Naive thymus-derived CD4-positive, alpha-beta T cell (primary cell): ENCODE measurements around the gene AGMO. TPM values are rescaled to one million over a fixed set of nuclear protein-coding genes. Genes with fewer than 3 reads are reported as not detected.

Source experiments
- ATAC-seq: fragments of 150-1000 bp; cut with Tn5 transposase; 2 replicates; pipeline ENCODE4 v1.10.0; 2021; ENCODE audit warnings: mild to moderate bottlenecking, moderate library complexity
- CTCF ChIA-PET: fragments of 350-600 bp; sonication (Branson Sonifier 250); formaldehyde crosslinking; loops from one replicate; lab custom pipeline; 2021; ENCODE audit warnings: antibody characterized with exemption; lab: Charles Lee
- POLR2A ChIA-PET: fragments of 350-600 bp; sonication (Branson Sonifier 250); formaldehyde crosslinking; loops from one replicate; lab custom pipeline; 2021; ENCODE audit warnings: antibody characterized with exemption, inconsistent platforms; lab: Charles Lee
- DNase-seq, 9 donors: peaks; one replicate each; pipeline versions ENCODE4 v3.0.0 to v3.0.0-alpha.2; 2020 to 2022; ENCODE audit warnings: mixed read lengths in 1 of 9
- H3K27ac ChIP-seq: one replicate; pipeline ENCODE4 v1.7.0; 2013; ENCODE audit warnings: mild to moderate bottlenecking, low read depth, low read length, moderate library complexity
- H3K27me3 ChIP-seq, 2 donors: one replicate each; pipeline ENCODE4 v1.7.0; 2013; ENCODE audit warnings: low read length in 2 of 2, mild to moderate bottlenecking in 2 of 2, moderate library complexity in 2 of 2; ENCODE audit not compliant: control insufficient read depth in 2 of 2, insufficient read depth in 2 of 2
- H3K36me3 ChIP-seq, 3 experiments: 1 replicate in 2 of 3; 2 replicates in 1 of 3; pipeline ENCODE4 v1.7.0; 2013; ENCODE audit warnings: low read length in 3 of 3, mild to moderate bottlenecking in 3 of 3, moderate library complexity in 1 of 3; ENCODE audit not compliant: insufficient read depth in 3 of 3, control insufficient read depth in 2 of 3
- H3K4me1 ChIP-seq, 2 donors: one replicate each; pipeline ENCODE4 v1.7.0; 2013; ENCODE audit warnings: low read length in 2 of 2, mild to moderate bottlenecking in 2 of 2, moderate library complexity in 1 of 2; ENCODE audit not compliant: control insufficient read depth in 2 of 2, insufficient read depth in 2 of 2
- H3K4me3 ChIP-seq: 2 replicates; pipeline ENCODE4 v1.7.0; 2013; ENCODE audit warnings: mild to moderate bottlenecking, low read length
- H3K9me3 ChIP-seq, 3 experiments: 1 replicate in 2 of 3; 2 replicates in 1 of 3; pipeline ENCODE4 v1.7.0; 2013; ENCODE audit warnings: low read length in 3 of 3; ENCODE audit not compliant: control insufficient read depth in 2 of 3
- H3K27ac Mint-ChIP-seq, 9 donors: one replicate each; pipeline ENCODE4 v1.8.0; 2020 to 2022; ENCODE audit warnings: mixed read lengths in 9 of 9, mild to moderate bottlenecking in 8 of 9, moderate library complexity in 5 of 9, inconsistent platforms in 2 of 9
- H3K27me3 Mint-ChIP-seq, 5 donors: one replicate each; pipeline ENCODE4 v1.8.0; 2021 to 2022; ENCODE audit warnings: mixed read lengths in 5 of 5, mild to moderate bottlenecking in 1 of 5
- H3K36me3 Mint-ChIP-seq, 5 donors: one replicate each; pipeline ENCODE4 v1.8.0; 2020 to 2022; ENCODE audit warnings: mixed read lengths in 5 of 5, mild to moderate bottlenecking in 3 of 5, inconsistent platforms in 1 of 5
- H3K4me1 Mint-ChIP-seq, 7 donors: one replicate each; pipeline ENCODE4 v1.8.0; 2020 to 2022; ENCODE audit warnings: mixed read lengths in 7 of 7, mild to moderate bottlenecking in 3 of 7, inconsistent platforms in 1 of 7
- H3K4me3 Mint-ChIP-seq, 10 donors: one replicate each; pipeline ENCODE4 v1.8.0; 2020 to 2022; ENCODE audit warnings: mild to moderate bottlenecking in 10 of 10, mixed read lengths in 10 of 10, moderate library complexity in 6 of 10, inconsistent platforms in 2 of 10
- H3K9me3 Mint-ChIP-seq, 11 donors: one replicate each; pipeline ENCODE4 v1.8.0; 2020 to 2022; ENCODE audit warnings: mixed read lengths in 11 of 11, mild to moderate bottlenecking in 4 of 11, inconsistent platforms in 1 of 11, moderate library complexity in 1 of 11
- intact Hi-C, 2 donors: fragments of 100-400 bp; cut with micrococcal nuclease; formaldehyde crosslinking; loops; one replicate each; pipeline ENCODE4 v1.15.1; 2023
- polyA plus RNA-seq, 2 donors: library from polyadenylated mRNA; unstranded; fragments of 300-500 nt; fragmentation: Illumina TruSeq; gene quantifications; one replicate each; pipeline ENCODE4 v1.2.3, GENCODE V29; 2021
- total RNA-seq, 6 experiments: library from RNA in 5 of 6; stranded (reverse) in 5 of 6; gene quantifications; 1 replicate in 5 of 6; 2 replicates in 1 of 6; pipeline ENCODE4 v1.2.3 and lab custom pipeline; 2021 to 2026

The AGMO gene
- total and polyA plus RNA-seq, 7 experiments from 2014 or later = not detected

- H3K4me1 ChIP-seq = no peaks in the 10 kb centered on the region
- H3K9me3 ChIP-seq = no peaks in the 10 kb centered on the region
- intact Hi-C loops = no loop called here
- no peaks in the 10 kb centered on the region for H3K4me1 Mint-ChIP-seq
- no peaks in the 10 kb centered on the region for H3K27me3 ChIP-seq
- ATAC-seq (no peak), DNase-seq (no peak)
- H3K27ac Mint-ChIP-seq = no peak overlapping the region
- CTCF ChIA-PET = no interaction called here
- H3K27ac ChIP-seq = no peak overlapping the region
- no peaks in the 10 kb centered on the region for H3K36me3 ChIP-seq
- POLR2A ChIA-PET = no interaction called here
- H3K4me3 ChIP-seq = no peak overlapping the region
- H3K4me3 Mint-ChIP-seq = no peak overlapping the region
- no peaks in the 10 kb centered on the region for H3K27me3 Mint-ChIP-seq
- H3K9me3 Mint-ChIP-seq = peaks cover 0 to 15% (median 0%) of the 10 kb centered on the region in 11 donors
- H3K36me3 Mint-ChIP-seq = no peaks in the 10 kb centered on the region
These were observed 54.1 kb downstream of the AGMO start for GRCh38 chr7:15507708-15508107.

- no peaks in the 10 kb centered on the region for H3K27me3 Mint-ChIP-seq
- Histone ChIP-seq H3K9me3 (no peaks in the 10 kb centered on the region), H3K4me1 (no peaks in the 10 kb centered on the region), H3K36me3 (no peaks in the 10 kb centered on the region), H3K27me3 (no peaks in the 10 kb centered on the region), H3K27ac (no peak overlapping the region), H3K4me3 (no peak overlapping the region)
- no peak for ATAC-seq
- intact Hi-C loops = no loop called here
- ChIA-PET CTCF (no interaction called here), POLR2A (no interaction called here)
- no peaks in the 10 kb centered on the region for H3K4me1 Mint-ChIP-seq
- H3K9me3 Mint-ChIP-seq = peaks cover 0 to 15% (median 0%) of the 10 kb centered on the region in 11 donors
- H3K4me3 Mint-ChIP-seq = no peak overlapping the region
- no peak overlapping the region for H3K27ac Mint-ChIP-seq
- H3K36me3 Mint-ChIP-seq = no peaks in the 10 kb centered on the region
- no peak for DNase-seq
These were observed 54.6 kb downstream of the AGMO start for GRCh38 chr7:15507171-15507570.

GRCh38 chr7:15505761-15506160 is 56.1 kb downstream of the AGMO start:
- H3K36me3 Mint-ChIP-seq = no peaks in the 10 kb centered on the region
- Histone ChIP-seq H3K27me3 (no peaks in the 10 kb centered on the region), H3K27ac (no peak overlapping the region)

GRCh38 chr7:15504351-15504750 is 57.5 kb downstream of the AGMO start:
- DNase-seq (no peak), ATAC-seq (no peak)
- H3K27me3 Mint-ChIP-seq = no peaks in the 10 kb centered on the region
- Histone ChIP-seq H3K27ac (no peak overlapping the region), H3K27me3 (no peaks in the 10 kb centered on the region), H3K4me3 (no peak overlapping the region), H3K4me1 (no peaks in the 10 kb centered on the region), H3K9me3 (no peaks in the 10 kb centered on the region), H3K36me3 (no peaks in the 10 kb centered on the region)
- H3K4me1 Mint-ChIP-seq = no peaks in the 10 kb centered on the region
- intact Hi-C loops = no loop called here
- peaks cover 0 to 18% (median 3%) of the 10 kb centered on the region in 11 donors for H3K9me3 Mint-ChIP-seq
- no peaks in the 10 kb centered on the region for H3K36me3 Mint-ChIP-seq
- CTCF ChIA-PET = no interaction called here
- H3K27ac Mint-ChIP-seq = no peak overlapping the region
- no peak overlapping the region for H3K4me3 Mint-ChIP-seq
- POLR2A ChIA-PET = no interaction called here

More at GRCh38 chr7:15505761-15506160, 56.1 kb downstream of the AGMO start:
- Mint-ChIP-seq H3K27ac (no peak overlapping the region), H3K4me3 (no peak overlapping the region), H3K9me3 (peaks cover 0 to 16% (median 3%) of the 10 kb centered on the region in 11 donors), H3K4me1 (no peaks in the 10 kb centered on the region), H3K27me3 (no peaks in the 10 kb centered on the region)
- intact Hi-C loops = no loop called here
- no peak for ATAC-seq
- H3K9me3 ChIP-seq = no peaks in the 10 kb centered on the region
- CTCF ChIA-PET = no interaction called here
- H3K36me3 ChIP-seq = no peaks in the 10 kb centered on the region
- no peak for DNase-seq
- no peak overlapping the region for H3K4me3 ChIP-seq
- POLR2A ChIA-PET = no interaction called here
- no peaks in the 10 kb centered on the region for H3K4me1 ChIP-seq

GRCh38 chr7:15503603-15504290 is 58.1 kb downstream of the AGMO start:
- ATAC-seq = no peak
- CTCF ChIA-PET = no interaction called here
- H3K27ac Mint-ChIP-seq = no peak overlapping the region

GRCh38 chr7:15498465-15498864 is 63.4 kb downstream of the AGMO start:
- H3K36me3 Mint-ChIP-seq = no peaks in the 10 kb centered on the region
- intact Hi-C loops = no loop called here
- H3K4me3 Mint-ChIP-seq = no peak overlapping the region
- H3K27ac ChIP-seq = no peak overlapping the region
- DNase-seq (no peak), ATAC-seq (no peak)
- CTCF ChIA-PET = no interaction called here
- no peaks in the 10 kb centered on the region for H3K27me3 Mint-ChIP-seq
- no peak overlapping the region for H3K4me3 ChIP-seq
- H3K9me3 ChIP-seq = no peaks in the 10 kb centered on the region
- no peaks in the 10 kb centered on the region for H3K36me3 ChIP-seq
- no peaks in the 10 kb centered on the region for H3K27me3 ChIP-seq
- H3K4me1 ChIP-seq = no peaks in the 10 kb centered on the region
- POLR2A ChIA-PET = no interaction called here
- H3K27ac Mint-ChIP-seq = no peak overlapping the region
- H3K4me1 Mint-ChIP-seq = no peaks in the 10 kb centered on the region
- H3K9me3 Mint-ChIP-seq = peaks cover 0 to 10% (median 4%) of the 10 kb centered on the region in 11 donors

More at GRCh38 chr7:15503603-15504290, 58.1 kb downstream of the AGMO start:
- Histone ChIP-seq H3K9me3 (no peaks in the 10 kb centered on the region), H3K36me3 (no peaks in the 10 kb centered on the region), H3K27me3 (no peaks in the 10 kb centered on the region), H3K4me3 (no peak overlapping the region), H3K27ac (no peak overlapping the region), H3K4me1 (no peaks in the 10 kb centered on the region)
- POLR2A ChIA-PET = no interaction called here
- DNase-seq = no peak
- intact Hi-C loops = no loop called here
- Mint-ChIP-seq H3K36me3 (no peaks in the 10 kb centered on the region), H3K4me3 (no peak overlapping the region), H3K9me3 (peaks cover 0 to 12% (median 3%) of the 10 kb centered on the region in 11 donors), H3K27me3 (no peaks in the 10 kb centered on the region), H3K4me1 (no peaks in the 10 kb centered on the region)

- Histone ChIP-seq H3K27me3 (no peaks in the 10 kb centered on the region), H3K4me1 (no peaks in the 10 kb centered on the region), H3K4me3 (no peak overlapping the region), H3K27ac (no peak overlapping the region), H3K9me3 (no peaks in the 10 kb centered on the region), H3K36me3 (no peaks in the 10 kb centered on the region)
- Mint-ChIP-seq H3K36me3 (no peaks in the 10 kb centered on the region), H3K4me1 (no peaks in the 10 kb centered on the region), H3K4me3 (no peak overlapping the region), H3K27ac (no peak overlapping the region), H3K9me3 (peaks cover 0 to 6% (median 2%) of the 10 kb centered on the region in 11 donors), H3K27me3 (no peaks in the 10 kb centered on the region)
- POLR2A ChIA-PET = no interaction called here
- intact Hi-C loops = no loop called here
- ATAC-seq = no peak
- no peak for DNase-seq
- CTCF ChIA-PET = no interaction called here
These were observed 66.6 kb downstream of the AGMO start for GRCh38 chr7:15495170-15495569.
